ENCODE data around the gene APBB2.

GRCh38 chr4:40976343-40976742, 238.0 kb downstream of the APBB2 start:
- peak; percentile 60 to 75 for TF ChIP-seq CTCF (conservative IDR thresholded peaks at IDR 0.05 in 1 of 2, IDR thresholded peaks at IDR 0.05 in 1 of 2; ENCODE audit: extremely low read depth in 1 of 2, insufficient read depth in 1 of 2, low read depth in 1 of 2, low read length in 2 of 2)
- TF ChIP-seq EZH2 (IDR thresholded peaks at IDR 0.05; ENCODE audit: borderline replicate concordance, low read length), result no peak
